Stimulated activated CD8-positive, alpha-beta memory T cell treated with anti-CD3 and anti-CD28 coated beads, Interleukin-15, amount 100 ng/mL, for 48 hours (primary cell): Measurements from ENCODE around the gene ITPR1.

ENCODE experiments used
- DNase-seq, 2 donors: peaks; one replicate each; pipeline ENCODE4 v3.0.0-alpha.2; 2020; ENCODE audit warnings: low read depth in 2 of 2

Gene ITPR1

DNA sequence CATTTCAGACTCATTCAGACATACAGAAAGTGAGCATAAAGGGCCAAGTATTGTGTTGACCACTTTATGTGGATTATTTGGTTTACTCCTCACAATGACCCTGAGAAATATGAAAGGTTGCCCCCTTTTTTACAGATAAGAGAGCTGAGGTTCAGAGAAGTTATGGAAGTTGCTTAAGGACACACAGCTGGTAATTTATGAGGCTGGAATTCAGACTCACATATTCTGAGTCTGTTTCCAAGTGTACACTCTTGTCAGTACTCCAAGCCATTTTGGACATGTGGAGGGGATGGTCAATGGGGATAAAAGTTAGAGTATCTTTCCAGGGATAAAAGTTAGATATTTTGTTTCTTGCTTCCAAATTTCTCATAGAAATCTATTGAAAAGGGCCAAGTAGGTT is 15.9 kb downstream of the ITPR1 start:
- no peak for DNase-seq

DNA sequence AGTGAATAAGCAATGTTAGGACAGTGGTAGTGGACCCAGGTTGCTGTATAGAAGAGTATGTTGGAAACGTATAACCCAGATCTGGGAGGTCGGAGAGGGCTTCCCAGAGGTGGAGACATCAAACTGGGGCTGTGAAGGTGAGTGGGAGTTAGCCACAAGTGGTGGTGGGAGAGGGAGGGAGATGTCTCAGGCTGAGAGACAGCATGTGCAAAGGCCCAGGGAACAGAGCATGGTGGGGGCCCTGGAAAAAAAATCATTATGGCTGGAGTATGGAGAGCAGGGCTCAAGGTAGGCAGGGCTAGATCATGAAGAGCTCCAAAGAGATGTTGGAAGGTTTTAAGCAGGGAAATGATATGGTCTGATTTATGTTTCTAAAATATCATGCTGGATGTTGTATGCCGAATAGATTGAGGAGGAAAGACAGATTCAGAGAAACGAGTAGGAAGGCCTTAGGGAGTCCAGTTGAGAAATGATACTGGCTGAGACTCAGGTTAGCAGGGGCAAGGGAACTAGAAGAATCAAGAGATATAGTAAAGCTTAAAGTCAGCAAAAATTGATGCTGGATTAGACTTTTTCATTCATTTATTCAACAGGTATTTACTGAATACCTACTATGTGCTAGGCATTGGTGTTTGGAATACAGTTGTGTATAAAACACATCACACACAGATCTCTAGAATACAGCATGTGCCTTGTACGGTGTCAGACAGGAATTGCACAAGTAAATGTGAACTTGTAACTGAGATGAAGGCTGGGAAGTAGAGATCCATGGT is 17.0 kb downstream of the ITPR1 start:
- DNase-seq = no peak

DNA sequence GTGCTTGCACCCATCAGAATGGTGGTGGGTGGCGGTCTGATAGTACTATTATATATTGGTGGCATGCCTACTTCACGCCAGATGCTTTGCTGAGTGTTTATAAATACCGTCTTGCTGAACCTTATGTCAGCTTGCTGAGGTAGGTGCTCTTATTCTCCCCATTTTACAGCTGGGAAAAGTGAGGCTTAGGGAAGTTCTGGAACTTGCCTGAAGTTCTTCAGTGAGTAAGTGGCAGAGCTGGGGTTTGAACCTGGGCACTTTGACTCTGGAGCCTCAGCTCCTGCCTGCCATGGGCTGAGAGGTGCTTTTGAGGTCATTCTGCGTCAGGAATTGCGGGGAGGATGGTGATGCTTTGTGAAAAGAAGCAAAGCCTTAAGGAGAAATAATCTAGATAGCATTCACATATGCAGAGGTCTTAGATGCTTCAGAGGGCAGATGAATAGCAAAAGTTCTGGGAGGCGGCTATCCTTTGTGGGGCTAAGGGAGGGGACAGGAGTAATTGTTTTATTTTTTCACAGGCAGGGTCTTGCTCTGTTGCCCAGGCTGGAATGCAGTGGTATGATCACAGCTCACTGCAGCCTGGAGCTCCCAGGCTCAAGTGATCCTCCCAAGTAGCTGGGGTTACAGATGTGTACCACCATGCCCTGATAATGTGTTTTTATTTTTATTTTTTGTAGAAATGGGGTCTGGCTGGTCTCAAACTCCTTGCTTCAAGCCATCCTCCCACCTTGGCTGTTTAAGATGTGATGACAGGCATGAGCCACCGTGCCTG is 18.5 kb downstream of the ITPR1 start:
- no peak for DNase-seq

DNA sequence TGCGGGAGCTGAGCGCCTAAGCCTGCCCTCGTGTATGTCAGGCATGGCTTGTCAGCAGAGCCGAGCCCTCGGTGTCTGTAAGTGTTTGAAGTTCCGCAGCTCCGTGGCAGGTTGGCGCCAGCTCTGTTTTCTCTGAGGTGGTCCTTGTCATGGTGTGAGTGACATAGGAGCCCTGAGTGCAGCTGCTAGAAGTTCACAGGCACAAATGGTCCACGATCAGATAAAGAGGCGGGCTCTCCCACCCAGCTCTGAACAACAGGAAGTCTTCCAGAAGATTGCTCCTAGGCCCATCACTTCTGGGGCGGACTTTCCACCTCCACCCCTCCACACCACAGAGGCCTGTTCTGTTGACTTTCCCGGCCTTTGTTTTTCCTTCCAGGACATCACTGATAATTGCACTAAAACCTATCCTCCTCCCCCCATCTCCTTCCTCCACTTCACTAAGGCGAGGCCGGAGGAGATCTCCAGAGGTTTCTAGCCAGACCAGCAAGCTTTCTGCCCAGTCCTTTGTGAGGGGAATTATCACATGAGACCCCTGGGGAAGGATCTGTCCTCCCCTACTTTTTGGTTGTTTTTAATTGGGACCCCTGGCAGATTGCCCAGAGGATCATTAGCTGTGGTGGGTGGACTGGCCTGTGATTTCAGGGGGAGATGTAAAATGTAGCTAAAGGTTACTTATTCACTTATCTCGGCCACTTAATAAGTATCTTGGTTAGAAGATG is 19.9 kb downstream of the ITPR1 start:
- DNase-seq = no peak

DNA sequence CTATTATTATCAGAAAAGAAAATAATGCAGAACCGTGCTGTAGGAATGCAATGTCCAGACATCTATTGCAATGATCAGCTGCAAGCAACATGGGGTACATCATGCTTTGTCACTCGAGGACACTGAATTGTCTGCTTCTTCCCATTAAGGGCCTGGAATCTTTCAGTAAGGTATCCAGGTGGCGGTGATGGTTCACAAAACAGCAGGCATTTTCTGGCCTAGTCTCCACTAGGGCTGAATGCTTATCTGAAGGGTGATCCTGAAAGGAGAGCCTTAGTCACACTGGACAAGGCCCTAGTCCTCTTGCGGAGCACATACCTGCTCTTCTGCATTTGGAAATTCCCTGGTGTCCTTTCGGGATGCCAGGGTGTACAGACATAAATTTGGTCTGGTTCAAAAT is 21.2 kb downstream of the ITPR1 start:
- no peak for DNase-seq

DNA sequence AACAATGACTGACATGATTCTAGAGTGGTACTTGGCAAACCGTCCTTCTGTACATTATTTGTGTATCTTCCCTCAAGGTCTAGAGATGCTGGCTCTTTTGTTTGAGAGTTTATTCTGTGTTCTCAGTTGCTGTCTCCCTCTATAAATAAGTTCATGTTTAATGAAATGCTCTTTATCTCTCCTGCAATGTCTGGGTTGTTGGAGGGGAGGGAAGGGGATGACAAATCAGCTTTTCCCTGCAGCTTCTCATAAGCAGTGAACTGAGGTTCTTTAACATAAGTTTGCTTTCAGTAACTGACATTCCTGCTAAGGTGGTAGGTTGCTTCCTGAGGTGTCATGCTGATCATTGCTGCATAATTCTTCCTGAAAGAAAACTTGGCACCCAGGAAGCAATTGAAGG is 21.8 kb downstream of the ITPR1 start:
- DNase-seq = no peak

GRCh38 chr3:4515916-4516579 is 22.9 kb downstream of the ITPR1 start:
- DNase-seq = no peak

DNA sequence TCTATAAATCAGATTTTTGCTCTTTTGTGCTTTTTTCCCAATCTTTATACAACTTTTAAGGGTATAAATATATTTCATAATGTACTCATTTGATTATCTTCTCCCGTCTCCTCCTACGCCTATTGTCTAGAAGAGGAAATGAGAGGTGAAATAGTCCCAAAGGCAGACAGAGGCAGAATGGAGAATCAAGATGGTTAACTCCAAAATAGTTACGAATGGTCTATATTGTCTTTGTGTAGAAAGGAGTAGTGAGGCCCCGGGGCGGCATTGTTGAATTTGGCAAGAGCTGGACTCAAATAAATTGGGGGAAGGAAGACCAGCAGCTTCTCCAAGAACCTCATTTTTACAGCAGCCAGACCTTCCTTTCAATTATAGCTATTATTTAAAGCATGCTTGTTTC is 23.9 kb downstream of the ITPR1 start:
- DNase-seq = no peak

GRCh38 chr3:4517643-4518311 is 24.6 kb downstream of the ITPR1 start:
- DNase-seq = no peak

- DNase-seq = no peak
Measured at GRCh38 chr3:4520033-4520816, 27.1 kb downstream of the ITPR1 start.

DNA sequence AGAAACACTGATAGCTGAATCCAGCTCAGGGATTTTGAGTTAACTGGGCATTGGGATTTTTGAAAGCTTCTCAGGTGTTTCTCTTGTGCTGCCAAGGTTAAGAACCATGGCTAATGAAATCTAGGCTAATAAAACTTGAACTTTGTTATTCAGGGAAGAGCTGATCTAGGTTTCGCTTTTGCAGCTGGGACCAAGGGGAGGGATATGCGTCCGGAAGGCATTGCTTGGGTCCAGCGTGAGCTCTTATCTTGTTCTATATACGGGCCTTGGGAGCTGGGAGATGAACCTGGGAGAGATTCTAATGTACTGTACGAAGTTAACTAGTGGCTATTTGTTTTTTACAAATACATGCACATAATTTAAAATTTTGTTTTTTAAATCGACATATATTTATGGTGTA is 29.8 kb downstream of the ITPR1 start:
- DNase-seq = no peak

DNA sequence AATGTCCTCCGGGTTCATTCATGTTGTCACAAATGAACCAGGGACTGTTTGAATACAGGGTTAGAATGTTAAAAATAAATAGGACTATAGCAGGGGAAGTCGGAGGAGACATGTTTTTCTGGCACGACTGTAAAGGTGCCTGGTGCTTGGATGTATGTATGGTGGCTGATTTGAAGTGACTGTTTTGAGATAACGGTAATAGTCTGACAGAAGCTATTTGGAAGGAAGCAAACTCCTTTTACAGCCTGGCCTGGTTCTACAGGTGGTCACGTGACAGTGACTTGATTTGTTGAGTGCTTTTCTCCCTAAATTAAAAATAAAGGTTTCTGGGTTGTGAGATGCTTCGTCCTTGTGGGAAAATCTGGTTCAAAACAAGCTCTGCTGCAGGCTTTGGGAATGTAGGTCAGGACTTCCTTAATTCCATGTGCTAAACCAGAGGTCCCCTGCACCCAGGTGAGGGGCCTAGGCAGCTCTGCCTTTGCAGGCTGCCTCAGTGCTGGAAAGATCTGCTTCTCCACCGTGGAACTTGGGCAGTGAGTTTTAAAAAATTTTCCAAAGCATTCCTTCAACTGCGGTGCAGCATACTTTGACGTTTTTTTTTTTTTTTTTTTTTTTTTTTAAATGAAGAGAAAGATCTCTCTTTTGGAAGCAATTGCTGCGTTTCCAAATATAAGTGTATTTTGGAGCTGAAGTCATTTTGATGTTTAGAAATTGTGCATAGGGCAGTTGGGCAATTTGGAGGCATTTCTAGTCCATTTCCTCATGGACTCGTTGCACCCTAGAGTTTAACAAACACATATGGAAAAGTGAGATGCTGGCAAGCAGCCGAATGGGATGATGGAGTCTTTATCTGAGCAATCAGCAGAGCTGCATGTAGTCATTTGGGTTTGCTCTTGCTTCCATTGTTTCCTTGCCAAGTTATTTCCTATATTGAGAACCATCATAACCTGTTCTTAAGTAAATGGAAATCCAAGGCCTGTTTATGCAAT is 30.9 kb downstream of the ITPR1 start:
- no peak for DNase-seq

- no peak for DNase-seq
Measured at GRCh38 chr3:4525560-4526223, 32.5 kb downstream of the ITPR1 start.

DNA sequence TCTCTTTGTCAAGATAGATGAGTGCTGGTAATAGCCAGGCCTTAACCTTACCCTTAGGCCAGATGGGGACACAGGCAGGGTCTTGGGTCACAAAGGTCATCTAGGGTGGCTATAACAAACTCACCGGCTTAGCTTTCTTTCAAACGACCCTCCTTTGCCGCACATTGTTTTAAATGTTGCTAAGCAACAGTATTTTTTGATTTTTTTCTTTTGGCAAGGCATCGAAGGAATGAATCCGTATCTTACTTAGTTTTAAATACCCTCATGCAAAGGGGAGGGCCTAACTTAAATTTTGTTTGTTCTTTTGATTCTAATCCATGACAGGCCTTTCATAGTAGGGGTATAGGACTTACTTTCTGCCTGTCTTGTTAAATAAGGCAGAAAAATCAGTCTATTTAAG is 35.2 kb downstream of the ITPR1 start:
- DNase-seq = no peak

- DNase-seq = no peak
Measured at GRCh38 chr3:4528819-4529600, 35.9 kb downstream of the ITPR1 start.

DNA sequence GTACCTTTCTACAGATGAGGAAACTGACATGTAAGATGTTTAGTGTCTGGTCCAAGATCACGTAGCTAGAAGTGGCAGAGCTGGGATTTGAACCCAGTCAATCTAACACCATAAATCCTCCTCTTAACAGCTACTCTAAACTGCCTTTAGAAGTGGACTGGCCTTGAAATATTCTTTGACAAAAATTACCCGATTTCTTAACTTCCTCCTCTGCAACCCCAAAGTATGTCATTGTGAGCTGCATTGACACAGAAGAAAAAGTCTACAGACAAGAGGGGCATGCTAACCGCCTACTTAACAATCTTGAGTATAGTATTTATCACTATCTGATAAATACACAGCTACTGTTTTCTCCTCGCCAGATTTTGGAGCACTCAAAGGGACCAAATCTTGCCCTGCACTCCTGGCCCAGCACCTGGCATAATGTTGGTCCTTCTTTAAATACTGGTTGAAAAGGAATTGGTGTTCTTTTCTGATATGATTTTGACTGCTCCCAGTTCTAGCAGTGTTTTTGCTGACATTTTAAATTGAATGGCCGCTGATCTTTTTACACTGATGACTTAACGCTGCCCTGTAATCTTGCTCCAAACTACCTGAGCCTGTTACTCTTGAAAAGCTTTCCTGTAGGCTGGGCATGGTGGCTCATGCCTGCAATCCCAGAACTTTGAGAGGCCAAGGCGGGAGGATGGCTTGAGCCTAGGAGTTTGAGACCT is 36.9 kb downstream of the ITPR1 start:
- no peak for DNase-seq

- DNase-seq = no peak
Measured at GRCh38 chr3:4531478-4532025, 38.4 kb downstream of the ITPR1 start.
